Right lobe of liver (tissue), 4 donors: ENCODE results near the gene GRAMD4.

ENCODE experiments used
- CTCF ChIP-seq, 4 donors: fragments of 200-600 bp in 3 of 4; fragments of 450-650 bp in 1 of 4; IDR thresholded peaks; one replicate each; pipeline versions ENCODE4 v1.5.1 to v1.8.0; 2016 to 2022; ENCODE audit warnings: antibody characterized with exemption in 4 of 4, mild to moderate bottlenecking in 2 of 4
- POLR2A ChIP-seq: fragments of 450-650 bp; IDR thresholded peaks from one replicate; pipeline ENCODE4 v1.6.1; 2017; ENCODE audit warnings: antibody characterized with exemption, mild to moderate bottlenecking
- donor health status: DM: no; HTN: no; CAD: no.
- donor health status: DM: no; HTN: no; CAD: no.
- donor health status: DM: no; HTN: yes; CAD: no.

DNA sequence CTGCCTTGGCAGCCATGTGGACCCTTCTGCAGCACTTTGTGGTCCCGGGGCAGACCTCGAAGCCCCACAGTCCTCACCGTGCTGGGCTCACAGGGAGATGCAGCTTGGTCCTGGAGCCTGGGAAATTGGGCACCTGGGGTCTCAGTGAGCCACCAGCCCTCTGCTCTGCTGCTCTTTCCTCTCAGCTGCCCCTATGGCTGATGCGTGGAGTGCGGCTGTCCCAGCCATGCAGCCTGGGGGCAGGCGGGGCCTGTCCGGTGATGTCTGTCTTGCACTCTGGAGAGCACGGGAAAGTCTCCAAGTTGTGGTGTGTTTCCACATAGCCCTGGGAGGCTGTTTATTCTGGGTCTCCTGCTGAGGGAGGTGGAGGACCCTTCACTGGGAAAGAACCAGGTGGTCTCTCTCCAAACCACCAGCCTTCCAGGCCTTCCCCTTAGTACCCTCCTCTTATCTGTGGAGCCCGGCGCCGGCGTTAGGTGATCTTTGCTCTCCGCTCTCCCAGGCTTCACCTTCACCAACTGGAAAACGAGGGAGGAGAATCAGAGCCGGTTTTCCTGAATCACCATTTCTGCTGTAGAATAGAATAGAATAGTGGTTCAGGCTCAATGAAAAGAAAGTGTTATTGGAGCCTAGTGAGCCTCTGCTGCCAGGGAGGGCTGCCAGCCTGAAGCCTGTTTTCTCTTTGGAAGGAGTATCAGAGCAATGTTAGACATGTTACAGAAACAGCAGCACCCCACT is 41.2 kb upstream of the GRAMD4 start:
- TF ChIP-seq CTCF (IDR thresholded peaks at IDR 0.05) (no peak), POLR2A (peak; percentile 35)
